Endothelial cell of umbilical vein (primary cell): ENCODE measurements around the gene PDE4B. TPM values are rescaled to one million over a fixed set of nuclear protein-coding genes. Genes with fewer than 3 reads are reported as not detected.

Experiments used
- BruUV-seq: library from RNA; stranded (reverse); fragments of 400-500 nt; replicated peaks from 2 replicates; lab custom pipeline; 2021; lab: Mats Ljungman, UMichigan
- CTCF ChIA-PET: fragments of 300-600, 350-600 bp; sonication (Branson Sonifier 250); formaldehyde crosslinking; loops from one replicate; lab custom pipeline; 2021; ENCODE audit warnings: antibody characterized with exemption, inconsistent platforms; lab: Charles Lee
- POLR2A ChIA-PET: fragments of 300-600, 350-600 bp; sonication (Branson Sonifier 250); formaldehyde crosslinking; loops from one replicate; lab custom pipeline; 2021; ENCODE audit warnings: antibody characterized with exemption, inconsistent platforms; lab: Charles Lee
- DNase-seq: peaks from one replicate; pipeline ENCODE4 v3.0.0-alpha.2; 2011; ENCODE audit warnings: low read depth, low spot score
- FAIRE-seq: peaks from 2 replicates; lab custom pipeline; 2011; peaks lifted over from hg19 to GRCh38; lab: Jason Lieb, UNC
- H2AFZ ChIP-seq: 2 replicates; pipeline ENCODE4 v1.6.0; 2012; ENCODE audit warnings: low read depth, low read length, control low read depth, inconsistent platforms
- H3K27ac ChIP-seq: 2 replicates; pipeline ENCODE4 v1.5.1; 2011; ENCODE audit warnings: low read depth, mild to moderate bottlenecking, control low read depth, low read length, moderate library complexity; ENCODE audit not compliant: insufficient read depth
- H3K27me3 ChIP-seq, 2 experiments: 2 replicates each; pipeline versions ENCODE4 v1.6.0 to v1.6.1; 2011; ENCODE audit warnings: low read length in 2 of 2, mixed read lengths in 1 of 2; ENCODE audit not compliant: control insufficient read depth in 2 of 2, insufficient read depth in 2 of 2
- H3K36me3 ChIP-seq, 2 experiments: 2 replicates in 1 of 2; 3 replicates in 1 of 2; pipeline ENCODE4 v1.5.1; 2011; ENCODE audit warnings: low read length in 2 of 2, mild to moderate bottlenecking in 1 of 2, moderate library complexity in 1 of 2; ENCODE audit not compliant: control insufficient read depth in 2 of 2, insufficient read depth in 2 of 2; ENCODE audit errors: extremely low read depth in 1 of 2
- H3K4me1 ChIP-seq: 3 replicates; pipeline ENCODE4 v1.5.1; 2011; ENCODE audit warnings: mild to moderate bottlenecking, low read length; ENCODE audit not compliant: control insufficient read depth, insufficient read depth; ENCODE audit errors: extremely low read depth
- H3K4me2 ChIP-seq: 2 replicates; pipeline ENCODE4 v1.6.1; 2011; ENCODE audit warnings: low read length, control low read depth, mixed read lengths; ENCODE audit not compliant: insufficient read depth
- H3K4me3 ChIP-seq, 3 experiments: fragments of 200-600 bp in 1 of 3; sonication (generic), shearing (Covaris generic) in 1 of 3; replicated peaks in 1 of 3; 2 replicates each; pipeline ENCODE4 v1.5.1; 2011 to 2016; ENCODE audit warnings: control low read depth in 3 of 3, low read length in 3 of 3, mild to moderate bottlenecking in 2 of 3, inconsistent platforms in 1 of 3, low read depth in 1 of 3, moderate library complexity in 1 of 3; ENCODE audit not compliant: insufficient read depth in 1 of 3
- H3K79me2 ChIP-seq: 2 replicates; pipeline ENCODE4 v1.6.0; 2012; ENCODE audit warnings: low read length, inconsistent platforms; ENCODE audit not compliant: control insufficient read depth, insufficient read depth
- H3K9ac ChIP-seq: replicated peaks from 2 replicates; pipeline ENCODE3; 2011; ENCODE audit warnings: low read length, control low read depth; ENCODE audit not compliant: insufficient read depth; ENCODE audit errors: extremely low read depth
- H3K9me1 ChIP-seq: replicated peaks from 3 replicates; pipeline ENCODE4 v1.6.0; 2011; ENCODE audit warnings: mild to moderate bottlenecking, low read length; ENCODE audit not compliant: control insufficient read depth, insufficient read depth; ENCODE audit errors: extremely low read depth
- H3K9me3 ChIP-seq: replicated peaks from 2 replicates; pipeline ENCODE4 v1.5.1; 2012; ENCODE audit warnings: low read length, inconsistent platforms; ENCODE audit not compliant: control insufficient read depth, insufficient read depth
- H4K20me1 ChIP-seq: replicated peaks from 2 replicates; pipeline ENCODE3; 2011; ENCODE audit warnings: mild to moderate bottlenecking, low read length; ENCODE audit not compliant: control insufficient read depth, insufficient read depth; ENCODE audit errors: extremely low read depth
- EZH2 ChIP-seq: IDR thresholded peaks from 2 replicates; pipeline ENCODE4 v1.6.1; 2012; ENCODE audit warnings: borderline replicate concordance, low read depth, mild to moderate bottlenecking, moderate library complexity, low read length, inconsistent platforms; ENCODE audit not compliant: severe bottlenecking
- FOS ChIP-seq: IDR thresholded peaks from 2 replicates; pipeline ENCODE4 v1.6.1; 2011; ENCODE audit warnings: mild to moderate bottlenecking, low read length, moderate library complexity, borderline replicate concordance; ENCODE audit not compliant: insufficient read depth
- GATA2 ChIP-seq: IDR thresholded peaks from 2 replicates; pipeline ENCODE4 v1.7.0; 2011; ENCODE audit warnings: low read depth, mild to moderate bottlenecking, moderate library complexity, mixed read lengths, low read length; ENCODE audit not compliant: insufficient read length, insufficient read depth
- JUN ChIP-seq: IDR thresholded peaks from 2 replicates; pipeline ENCODE4 v1.6.1; 2011; ENCODE audit warnings: borderline replicate concordance, low read depth; ENCODE audit not compliant: insufficient read length, insufficient read depth
- MYC ChIP-seq: IDR thresholded peaks from one replicate; pipeline ENCODE4 v1.6.1; 2011; ENCODE audit warnings: mild to moderate bottlenecking, low read depth, low read length
- POLR2A ChIP-seq: IDR thresholded peaks from 2 replicates; pipeline ENCODE4 v1.6.1; 2012; ENCODE audit warnings: low read depth, mild to moderate bottlenecking, control low read depth, low read length
- POLR2AphosphoS5 ChIP-seq: IDR thresholded peaks from 2 replicates; pipeline ENCODE4 v1.6.1; 2012; ENCODE audit warnings: low read depth, mild to moderate bottlenecking, control low read depth, low read length, moderate library complexity; ENCODE audit not compliant: insufficient read depth
- dilution Hi-C: fragments of 300-500 bp; cut with MboI; formaldehyde crosslinking; loops from one replicate; pipeline ENCODE4 v1.15.0; 2019; ENCODE audit warnings: low sequenced_read_pairs; ENCODE audit not compliant: extremely low pct_ligation_motif_present
- intact Hi-C: fragments of 100-400 bp; cut with micrococcal nuclease; formaldehyde crosslinking; loops from one replicate; pipeline ENCODE4 v1.10.0; 2022
- polyA plus RNA-seq, 4 experiments: library from polyadenylated mRNA; depleted of rRNA in 3 of 4; stranded (reverse) in 3 of 4; unstranded in 1 of 4; fragments of >200 nt; gene quantifications; 2 replicates each; pipeline versions ENCODE4 v1.2.1 to v1.2.3, GENCODE V29; 2011 to 2012; ENCODE audit warnings: missing spikeins in 1 of 4
- total RNA-seq: library from RNA; stranded (reverse); gene quantifications from 2 replicates; pipeline ENCODE4 v1.2.3, GENCODE V29; 2021
- TF ChIP-seq, protein P1 (sequence below): IDR thresholded peaks from 2 replicates; pipeline ENCODE4 v1.6.1; 2011; ENCODE audit not compliant: insufficient read depth, insufficient read length
- TF ChIP-seq, protein P2 (sequence below), 2 donors: IDR thresholded peaks; 1 replicate in 1 of 2; 2 replicates in 1 of 2; pipeline ENCODE4 v1.5.1; 2011; ENCODE audit warnings: low read length in 2 of 2, mild to moderate bottlenecking in 2 of 2, moderate library complexity in 2 of 2, control low read depth in 1 of 2, inconsistent platforms in 1 of 2, low read depth in 1 of 2; ENCODE audit not compliant: insufficient read depth in 1 of 2; ENCODE audit errors: extremely low read depth in 1 of 2

Gene PDE4B
- total and polyA plus RNA-seq, 2 donors (not counting 3 experiments of a cell fraction or from before 2014, with no cell fraction given): 63.5 to 69.8 TPM

DNA sequence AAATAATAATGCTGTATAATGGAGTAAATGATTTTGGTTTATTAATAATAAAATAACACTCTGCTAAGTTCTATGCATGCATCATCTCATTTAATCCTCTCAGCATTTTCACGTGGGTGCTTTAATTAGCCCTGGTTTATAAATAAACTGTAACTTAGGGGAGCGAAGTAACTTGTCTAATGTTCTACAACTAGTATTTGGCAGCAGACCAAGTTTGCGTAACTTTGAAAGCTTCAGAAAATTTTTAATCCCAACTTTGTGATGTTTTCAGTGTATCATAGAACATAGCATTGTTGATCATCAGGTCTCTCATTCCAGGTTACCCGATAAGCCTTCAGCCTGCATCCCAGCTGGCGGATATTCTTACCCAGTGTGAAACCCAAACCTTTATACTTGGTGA lies 418.8 kb downstream of the PDE4B start:
- no peaks in the 10 kb centered on the region for H3K9me3 ChIP-seq
- H4K20me1 ChIP-seq: no peaks in the 10 kb centered on the region
- CTCF ChIA-PET: no interaction called here
- H3K4me3 ChIP-seq: no peak overlapping the region
- no peak overlapping the region for H3K4me2 ChIP-seq
- DNase-seq (no peak), FAIRE-seq (no peak)
- H3K9me1 ChIP-seq: no peaks in the 10 kb centered on the region
- H3K27me3 ChIP-seq: peaks cover 0 to 2% of the 10 kb centered on the region in 2 experiments
- no TSS peak for BruUV-seq
- H3K36me3 ChIP-seq: no peaks in the 10 kb centered on the region
- POLR2A ChIA-PET: no interaction called here
- H3K4me1 ChIP-seq: no peaks in the 10 kb centered on the region
- no peak overlapping the region for H3K9ac ChIP-seq
- no peak for TF ChIP-seq EZH2
- no peak for TF ChIP-seq MYC
- no peak for TF ChIP-seq POLR2A
- TF ChIP-seq JUN: no peak
- TF ChIP-seq, protein P1, sequence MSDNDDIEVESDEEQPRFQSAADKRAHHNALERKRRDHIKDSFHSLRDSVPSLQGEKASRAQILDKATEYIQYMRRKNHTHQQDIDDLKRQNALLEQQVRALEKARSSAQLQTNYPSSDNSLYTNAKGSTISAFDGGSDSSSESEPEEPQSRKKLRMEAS: no peak
- TF ChIP-seq, protein P2, sequence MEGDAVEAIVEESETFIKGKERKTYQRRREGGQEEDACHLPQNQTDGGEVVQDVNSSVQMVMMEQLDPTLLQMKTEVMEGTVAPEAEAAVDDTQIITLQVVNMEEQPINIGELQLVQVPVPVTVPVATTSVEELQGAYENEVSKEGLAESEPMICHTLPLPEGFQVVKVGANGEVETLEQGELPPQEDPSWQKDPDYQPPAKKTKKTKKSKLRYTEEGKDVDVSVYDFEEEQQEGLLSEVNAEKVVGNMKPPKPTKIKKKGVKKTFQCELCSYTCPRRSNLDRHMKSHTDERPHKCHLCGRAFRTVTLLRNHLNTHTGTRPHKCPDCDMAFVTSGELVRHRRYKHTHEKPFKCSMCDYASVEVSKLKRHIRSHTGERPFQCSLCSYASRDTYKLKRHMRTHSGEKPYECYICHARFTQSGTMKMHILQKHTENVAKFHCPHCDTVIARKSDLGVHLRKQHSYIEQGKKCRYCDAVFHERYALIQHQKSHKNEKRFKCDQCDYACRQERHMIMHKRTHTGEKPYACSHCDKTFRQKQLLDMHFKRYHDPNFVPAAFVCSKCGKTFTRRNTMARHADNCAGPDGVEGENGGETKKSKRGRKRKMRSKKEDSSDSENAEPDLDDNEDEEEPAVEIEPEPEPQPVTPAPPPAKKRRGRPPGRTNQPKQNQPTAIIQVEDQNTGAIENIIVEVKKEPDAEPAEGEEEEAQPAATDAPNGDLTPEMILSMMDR (IDR thresholded peaks at IDR 0.05; ENCODE audit: extremely low read depth in 1 of 2, insufficient read depth in 1 of 2, low read depth in 1 of 2, low read length in 2 of 2): no peak
- TF ChIP-seq GATA2: no peak
- no peak for TF ChIP-seq FOS
- no peak for TF ChIP-seq POLR2AphosphoS5
- dilution Hi-C loops (no loop called here), intact Hi-C loops (no loop called here)
- H3K27ac ChIP-seq: no peak overlapping the region
- H3K79me2 ChIP-seq: no peaks in the 10 kb centered on the region
- no peak overlapping the region for H2AFZ ChIP-seq
